GM18858 (cell line): Measurements from ENCODE around the gene SLC13A5.

Source experiments
- ATAC-seq: cut with Tn5 transposase; IDR thresholded peaks from one replicate; pipeline ENCODE4 v1.9.1; 2021; ENCODE audit not compliant: unreplicated experiment

Gene SLC13A5

DNA sequence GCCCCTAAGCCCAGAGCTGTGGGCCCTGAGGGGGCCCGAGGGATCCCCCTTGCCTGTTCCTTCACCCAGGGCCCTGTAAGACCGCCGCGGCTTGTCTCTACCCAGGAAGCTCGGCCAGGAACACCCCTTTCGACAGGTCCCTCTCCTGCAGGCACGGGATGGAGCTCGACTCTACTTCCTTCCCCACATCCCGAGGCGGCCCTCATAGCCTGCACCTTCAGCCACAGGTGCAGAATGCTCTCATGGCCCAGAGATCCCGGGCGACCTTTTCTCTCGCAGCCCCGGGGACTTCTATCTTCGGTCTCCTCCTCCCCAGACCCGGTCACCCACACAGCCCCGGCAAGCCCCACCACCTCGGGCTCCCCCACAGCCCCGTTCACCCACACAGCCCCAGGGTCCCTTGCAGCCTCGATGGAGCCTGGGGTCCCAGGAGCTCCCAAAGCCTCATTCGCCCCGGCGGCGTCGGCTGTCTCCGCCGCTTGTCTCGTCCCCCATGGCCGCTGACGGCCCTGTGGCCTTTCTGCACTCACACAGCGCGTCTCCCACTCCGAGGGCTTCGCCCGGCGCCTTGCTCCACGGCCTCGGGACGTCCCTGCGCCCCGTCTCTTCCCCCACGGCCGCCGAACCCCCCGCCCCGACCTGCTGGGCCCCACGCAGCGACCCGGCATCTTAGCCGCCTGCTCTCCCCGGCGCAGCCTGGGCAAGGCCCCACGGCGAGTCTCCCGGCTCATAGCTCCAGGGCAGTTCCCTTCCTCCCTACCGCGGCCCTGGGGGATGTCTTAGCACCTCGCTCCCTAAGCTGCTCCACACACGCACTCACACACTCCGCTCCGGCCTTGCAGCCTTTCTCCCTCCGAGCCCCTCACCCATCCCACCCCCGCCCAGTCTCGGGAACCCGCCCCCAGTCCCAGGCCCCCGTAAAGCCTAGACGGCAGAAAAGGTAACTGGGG, 73.3 kb downstream of the SLC13A5 start:
- ATAC-seq, result no peak

DNA sequence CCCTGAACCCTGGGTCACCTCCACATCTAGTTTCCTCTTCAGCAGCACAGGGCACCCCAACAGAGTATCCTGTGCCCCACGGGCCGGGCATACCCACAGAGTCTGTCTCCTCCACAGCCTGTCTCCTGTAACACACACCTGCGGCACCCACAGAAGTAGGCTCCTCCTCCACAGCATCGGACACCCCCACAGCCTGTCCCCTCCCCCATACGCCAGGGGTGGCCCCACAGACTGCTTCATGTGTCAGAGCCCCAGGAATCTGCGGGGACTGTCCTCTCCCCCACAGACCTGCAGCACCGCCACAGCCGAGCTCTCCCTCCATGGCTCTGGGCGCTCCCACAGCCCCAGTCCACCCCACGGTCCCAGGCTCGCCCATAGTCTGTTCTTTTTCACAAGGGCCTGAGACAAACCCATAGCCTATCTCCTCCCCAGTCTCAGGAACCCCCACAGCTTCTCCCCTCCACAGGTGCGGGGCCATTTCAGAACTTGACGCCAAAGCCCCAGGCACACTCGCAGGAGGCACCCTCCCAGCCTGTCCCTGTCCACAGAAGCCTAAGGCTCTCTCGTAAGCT, 74.1 kb downstream of the SLC13A5 start:
- no peak for ATAC-seq

DNA sequence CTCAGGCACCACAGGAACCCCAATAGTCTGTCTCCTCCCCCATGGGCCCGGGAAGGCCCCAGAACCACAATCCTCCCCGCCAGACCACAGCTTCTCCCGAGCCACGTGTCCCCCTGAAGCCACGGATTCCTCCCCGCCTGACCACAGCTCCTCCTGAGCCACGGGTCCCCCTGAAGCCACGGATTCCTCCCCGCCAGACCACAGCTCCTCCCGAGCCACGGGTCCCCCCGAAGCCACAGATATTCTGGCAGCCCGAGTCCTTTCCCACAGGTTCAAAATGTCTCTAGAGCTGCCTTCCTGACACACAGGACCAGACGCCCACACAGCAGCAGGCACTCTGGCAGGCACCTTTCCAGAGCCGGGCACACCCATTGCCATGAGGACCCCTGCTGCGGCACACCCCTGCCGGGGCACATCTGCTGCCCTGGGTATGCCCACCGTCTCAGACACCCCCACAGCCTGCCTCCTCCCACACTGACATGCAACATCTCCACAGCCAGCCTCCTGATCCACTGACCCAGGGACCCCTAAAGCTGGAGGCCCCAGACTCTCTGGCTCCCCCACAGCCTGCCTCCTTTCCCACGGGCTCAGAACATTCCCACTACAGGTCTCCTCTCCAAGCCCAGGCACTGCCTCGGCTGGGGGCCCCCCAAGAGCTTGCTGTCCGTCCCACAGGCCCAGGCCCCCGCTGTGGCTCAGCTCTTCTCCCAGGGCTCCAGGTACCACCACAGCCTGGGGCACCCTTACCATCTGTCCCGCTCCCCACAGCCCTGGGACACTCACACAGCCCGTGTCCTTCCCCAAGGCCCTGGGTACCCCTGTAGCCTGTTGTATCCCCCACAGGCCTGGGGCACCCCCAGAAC, 74.9 kb downstream of the SLC13A5 start:
- ATAC-seq, result no peak

DNA sequence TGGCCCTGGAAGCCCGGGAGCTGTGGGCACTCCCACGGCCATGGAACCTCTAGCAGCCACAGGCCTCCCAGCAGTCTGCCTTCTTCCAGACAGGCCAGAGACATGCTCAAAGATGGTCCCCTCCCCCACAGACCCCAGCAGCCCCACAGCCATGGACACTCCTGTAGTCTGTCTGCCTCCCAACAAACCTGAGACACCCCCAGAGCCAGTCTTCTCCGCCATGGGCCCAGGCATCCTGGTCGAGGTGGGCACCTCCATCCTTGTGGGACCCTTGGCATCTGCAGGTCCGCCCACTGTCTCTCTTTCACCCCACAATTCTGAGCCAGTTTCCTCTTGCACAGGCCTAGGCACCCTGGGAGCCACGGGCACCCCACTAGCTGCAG, 75.7 kb downstream of the SLC13A5 start:
- ATAC-seq, result no peak

DNA sequence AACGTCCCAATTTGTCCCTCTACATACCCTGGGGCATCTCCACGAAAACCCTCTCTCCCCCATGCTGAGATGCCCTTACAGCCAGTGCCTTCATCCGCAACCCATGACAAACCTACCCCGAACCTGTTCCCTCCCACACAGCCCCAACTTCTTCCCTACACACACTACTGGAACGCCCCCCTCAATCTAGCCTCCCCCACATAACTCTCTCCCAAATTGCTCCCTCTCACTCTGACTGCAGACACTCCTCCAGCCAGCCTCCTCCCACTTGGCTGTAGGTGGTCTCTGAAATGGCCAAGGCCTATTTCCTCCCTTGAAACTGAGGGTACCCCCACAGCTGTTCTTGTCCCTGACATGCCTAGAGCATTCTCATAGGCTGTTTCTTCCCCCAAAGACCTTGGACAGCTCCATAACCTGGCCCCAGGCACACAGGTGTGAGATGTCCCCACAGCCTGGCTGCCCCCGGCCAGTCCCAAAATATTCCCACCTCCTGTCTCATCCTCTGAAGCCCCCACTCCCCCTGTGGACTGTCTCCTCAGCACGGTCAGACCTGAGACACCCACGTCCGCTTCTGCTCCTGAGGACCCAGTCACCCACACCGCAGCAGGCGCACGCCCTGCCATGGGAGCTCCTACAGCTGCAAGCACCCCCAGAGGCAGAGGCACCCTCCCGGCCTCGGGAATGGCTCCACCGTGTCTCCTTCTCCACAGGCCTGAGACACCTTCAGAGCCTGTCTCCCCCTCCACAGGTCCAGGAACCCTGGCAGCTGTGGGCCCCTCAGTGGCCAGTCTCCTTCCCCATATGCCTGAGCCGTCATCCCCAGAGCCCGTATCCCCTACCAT, 76.3 kb downstream of the SLC13A5 start:
- no peak for ATAC-seq

DNA sequence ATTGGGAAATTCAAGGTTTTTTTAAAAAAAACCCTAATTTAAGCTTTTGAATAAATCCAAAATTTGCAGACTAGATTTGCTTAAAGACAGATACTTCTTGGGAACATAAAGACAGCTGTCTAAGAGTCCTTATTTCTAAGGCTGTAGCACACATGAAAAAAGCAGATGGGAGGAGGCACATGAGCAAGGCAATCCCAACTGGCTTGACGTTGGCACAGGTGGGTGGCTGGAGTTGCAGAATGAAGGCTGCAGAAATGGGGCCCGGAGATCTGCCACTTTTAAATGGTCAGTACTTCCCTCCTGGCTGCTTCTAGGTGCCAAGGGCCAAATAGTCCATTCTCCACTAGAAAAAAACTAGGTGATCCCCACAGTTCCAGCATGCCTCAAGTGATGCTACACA, 77.1 kb downstream of the SLC13A5 start:
- no peak for ATAC-seq
